Endothelial cell of umbilical vein (primary cell): ENCODE data around the gene INPP5J.
A peak's percentile ranks its signal among the peaks of the same experiment; 100 is the strongest.

Experiments used
- JUN ChIP-seq: IDR thresholded peaks from 2 replicates; pipeline ENCODE4 v1.6.1; 2011; ENCODE audit warnings: borderline replicate concordance, low read depth; ENCODE audit not compliant: insufficient read length, insufficient read depth
- POLR2A ChIP-seq: IDR thresholded peaks from 2 replicates; pipeline ENCODE4 v1.6.1; 2012; ENCODE audit warnings: low read depth, mild to moderate bottlenecking, control low read depth, low read length
- TF ChIP-seq, protein P1 (sequence below), 2 donors: IDR thresholded peaks; 1 replicate in 1 of 2; 2 replicates in 1 of 2; pipeline ENCODE4 v1.5.1; 2011; ENCODE audit warnings: low read length in 2 of 2, mild to moderate bottlenecking in 2 of 2, moderate library complexity in 2 of 2, control low read depth in 1 of 2, inconsistent platforms in 1 of 2, low read depth in 1 of 2; ENCODE audit not compliant: insufficient read depth in 1 of 2; ENCODE audit errors: extremely low read depth in 1 of 2

DNA sequence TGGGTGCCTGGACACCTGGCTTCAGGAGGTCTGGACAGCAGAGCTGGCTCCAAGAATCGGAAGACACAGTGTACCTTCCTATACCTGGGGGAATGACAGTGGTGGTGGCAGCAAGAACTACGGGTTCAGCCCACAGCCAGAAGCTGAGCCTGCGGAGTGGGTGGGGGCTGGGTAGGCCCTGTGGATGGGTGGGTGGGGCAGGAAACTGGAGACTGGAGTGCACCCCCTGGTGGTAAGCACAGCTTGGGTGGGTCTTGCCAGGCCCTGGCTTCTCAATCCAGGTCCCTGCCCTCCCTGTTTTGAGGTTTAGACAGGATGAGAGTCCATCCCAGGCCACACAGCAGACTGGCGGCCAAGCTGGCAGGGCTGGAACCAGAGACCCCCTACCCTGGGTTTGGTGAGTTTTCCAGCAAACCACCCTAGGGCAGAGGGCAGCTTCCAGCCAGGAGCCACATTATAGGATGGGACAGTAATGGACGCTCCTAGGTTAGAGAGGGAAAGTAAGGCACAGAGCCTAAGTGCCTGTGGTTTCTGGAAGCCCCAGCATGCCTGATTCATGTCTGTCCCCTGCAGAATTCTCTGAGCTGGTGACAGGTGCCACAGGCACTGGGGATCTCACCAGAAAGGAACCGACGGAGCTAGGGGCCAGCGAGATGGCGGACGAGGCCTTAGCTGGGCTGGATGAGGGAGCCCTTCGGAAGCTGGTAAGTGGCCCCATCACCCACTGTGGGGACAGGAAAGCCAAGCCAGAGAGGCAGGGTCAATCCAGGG, 40.0 kb upstream of the INPP5J start:
- TF ChIP-seq, protein P1, sequence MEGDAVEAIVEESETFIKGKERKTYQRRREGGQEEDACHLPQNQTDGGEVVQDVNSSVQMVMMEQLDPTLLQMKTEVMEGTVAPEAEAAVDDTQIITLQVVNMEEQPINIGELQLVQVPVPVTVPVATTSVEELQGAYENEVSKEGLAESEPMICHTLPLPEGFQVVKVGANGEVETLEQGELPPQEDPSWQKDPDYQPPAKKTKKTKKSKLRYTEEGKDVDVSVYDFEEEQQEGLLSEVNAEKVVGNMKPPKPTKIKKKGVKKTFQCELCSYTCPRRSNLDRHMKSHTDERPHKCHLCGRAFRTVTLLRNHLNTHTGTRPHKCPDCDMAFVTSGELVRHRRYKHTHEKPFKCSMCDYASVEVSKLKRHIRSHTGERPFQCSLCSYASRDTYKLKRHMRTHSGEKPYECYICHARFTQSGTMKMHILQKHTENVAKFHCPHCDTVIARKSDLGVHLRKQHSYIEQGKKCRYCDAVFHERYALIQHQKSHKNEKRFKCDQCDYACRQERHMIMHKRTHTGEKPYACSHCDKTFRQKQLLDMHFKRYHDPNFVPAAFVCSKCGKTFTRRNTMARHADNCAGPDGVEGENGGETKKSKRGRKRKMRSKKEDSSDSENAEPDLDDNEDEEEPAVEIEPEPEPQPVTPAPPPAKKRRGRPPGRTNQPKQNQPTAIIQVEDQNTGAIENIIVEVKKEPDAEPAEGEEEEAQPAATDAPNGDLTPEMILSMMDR (IDR thresholded peaks at IDR 0.05; ENCODE audit: extremely low read depth in 1 of 2, insufficient read depth in 1 of 2, low read depth in 1 of 2, low read length in 2 of 2): peak; percentile 56 to 82
- TF ChIP-seq POLR2A (peak; percentile 5), JUN (no peak)
